Kidney tubule cell (primary cell): Measurements from ENCODE around the gene MOB3C.
"Not testable (repeated sequence)": the region's sequence is repeated elsewhere in the genome, so short reads cannot be mapped to it uniquely, and the experiment has no call there.

Experiments
- DNase-seq: peaks from one replicate; pipeline ENCODE4 v3.0.0-alpha.2; 2018; ENCODE audit warnings: low spot score

Gene MOB3C

GRCh38 chr1:46616277-46617107 lies at the start of gene MOB3C:
MOB3C (minus strand) TSS chr1:46616811; CDS start chr1:46613321, 3,490 bp downstream.
- peak; percentile 81 for DNase-seq

- no peak for DNase-seq
Measured at GRCh38 chr1:46665983-46666382, 49.4 kb upstream of the MOB3C start.

GRCh38 chr1:46662919-46663318 lies 46.3 kb upstream of the MOB3C start:
- not testable (repeated sequence) for DNase-seq

GRCh38 chr1:46660116-46660515 lies 43.5 kb upstream of the MOB3C start:
- not testable (repeated sequence) for DNase-seq

- DNase-seq: no peak
Measured at GRCh38 chr1:46659307-46659870, 42.8 kb upstream of the MOB3C start.

GRCh38 chr1:46657775-46658174 lies 41.2 kb upstream of the MOB3C start:
- DNase-seq: no peak

GRCh38 chr1:46656643-46657042 lies 40.0 kb upstream of the MOB3C start:
- no peak for DNase-seq

GRCh38 chr1:46655848-46656247 lies 39.2 kb upstream of the MOB3C start:
- no peak for DNase-seq

- DNase-seq: not testable (repeated sequence)
Measured at GRCh38 chr1:46654698-46655097, 38.1 kb upstream of the MOB3C start.

GRCh38 chr1:46654012-46654411 lies 37.4 kb upstream of the MOB3C start:
- no peak for DNase-seq

GRCh38 chr1:46653405-46653958 lies 36.9 kb upstream of the MOB3C start:
- no peak for DNase-seq

- no peak for DNase-seq
Measured at GRCh38 chr1:46652321-46653100, 35.9 kb upstream of the MOB3C start.

- not testable (repeated sequence) for DNase-seq
Measured at GRCh38 chr1:46651152-46651551, 34.5 kb upstream of the MOB3C start.

GRCh38 chr1:46650491-46650890 lies 33.9 kb upstream of the MOB3C start:
- no peak for DNase-seq

GRCh38 chr1:46649764-46650163 lies 33.2 kb upstream of the MOB3C start:
- no peak for DNase-seq

- no peak for DNase-seq
Measured at GRCh38 chr1:46647611-46648010, 31.0 kb upstream of the MOB3C start.

GRCh38 chr1:46646844-46647243 lies 30.2 kb upstream of the MOB3C start:
- no peak for DNase-seq

- no peak for DNase-seq
Measured at GRCh38 chr1:46646331-46646730, 29.7 kb upstream of the MOB3C start.

GRCh38 chr1:46645815-46646214 lies 29.2 kb upstream of the MOB3C start:
- no peak for DNase-seq

GRCh38 chr1:46643368-46643775 lies 26.8 kb upstream of the MOB3C start:
- peak; percentile 85 for DNase-seq

GRCh38 chr1:46642115-46642680 lies 25.6 kb upstream of the MOB3C start:
- DNase-seq: no peak

GRCh38 chr1:46639547-46639946 lies 22.9 kb upstream of the MOB3C start:
- no peak for DNase-seq
